ENCODE measurements around the gene C1orf56.

C1orf56 gene

GRCh38 chr1:151047591-151047924 lies at the start of gene C1orf56:
C1orf56 (plus strand) TSS chr1:151047751; CDS start chr1:151047848, 97 bp downstream.
- ATAC-seq (peak; percentile 74), DNase-seq (peak; percentile 76)

GRCh38 chr1:150997949-150998348 lies 49.6 kb upstream of the C1orf56 start:
- ATAC-seq (no peak), DNase-seq (no peak)

GRCh38 chr1:150999051-150999674 lies 48.4 kb upstream of the C1orf56 start:
- DNase-seq = peak; percentile 51
- ATAC-seq = peak; percentile 78

- no peak for DNase-seq
- ATAC-seq = no peak
Observed at GRCh38 chr1:150999926-151000325, 47.6 kb upstream of the C1orf56 start.

GRCh38 chr1:151000408-151000807 lies 47.1 kb upstream of the C1orf56 start:
- DNase-seq (no peak), ATAC-seq (no peak)

GRCh38 chr1:151001602-151002001 lies 45.9 kb upstream of the C1orf56 start:
- ATAC-seq (no peak), DNase-seq (no peak)

GRCh38 chr1:151002051-151002450 lies 45.5 kb upstream of the C1orf56 start:
- DNase-seq (no peak), ATAC-seq (no peak)

GRCh38 chr1:151002611-151003010 lies 44.9 kb upstream of the C1orf56 start:
- ATAC-seq = no peak
- no peak for DNase-seq

- ATAC-seq (no peak), DNase-seq (no peak)
Observed at GRCh38 chr1:151003180-151003579, 44.4 kb upstream of the C1orf56 start.

GRCh38 chr1:151005729-151006319 lies 41.7 kb upstream of the C1orf56 start:
- ATAC-seq = no peak
- no peak for DNase-seq

- ATAC-seq = peak; percentile 50
- DNase-seq = peak; percentile 43
Observed at GRCh38 chr1:151006327-151007052, 41.1 kb upstream of the C1orf56 start, which contains the start of gene MINDY1. MINDY1 (minus strand) TSS chr1:151006902; CDS start chr1:151002617, 4,285 bp downstream.

- no peak for DNase-seq
- ATAC-seq = no peak
Observed at GRCh38 chr1:151007853-151008243, 39.7 kb upstream of the C1orf56 start.

GRCh38 chr1:151008244-151009205 lies 39.0 kb upstream of the C1orf56 start, which contains the start of gene PRUNE1:
PRUNE1 (plus strand) TSS chr1:151008449; CDS start chr1:151008633, 184 bp downstream.
- DNase-seq (peak; percentile 98), ATAC-seq (peak; percentile 82)

- DNase-seq (no peak), ATAC-seq (no peak)
Observed at GRCh38 chr1:151009206-151009587, 38.4 kb upstream of the C1orf56 start.

GRCh38 chr1:151009674-151010345 lies 37.7 kb upstream of the C1orf56 start:
- ATAC-seq (no peak), DNase-seq (no peak)

- no peak for DNase-seq
- ATAC-seq = no peak
Observed at GRCh38 chr1:151010346-151010726, 37.2 kb upstream of the C1orf56 start.

GRCh38 chr1:151011154-151011850 lies 36.2 kb upstream of the C1orf56 start:
- DNase-seq = no peak
- ATAC-seq = no peak

- ATAC-seq (no peak), DNase-seq (no peak)
Observed at GRCh38 chr1:151012684-151013471, 34.7 kb upstream of the C1orf56 start.

- ATAC-seq = no peak
Observed at GRCh38 chr1:151013518-151013917, 34.0 kb upstream of the C1orf56 start.

GRCh38 chr1:151024540-151025146 lies 22.9 kb upstream of the C1orf56 start:
- peak; percentile 98 for ATAC-seq
- DNase-seq = peak; percentile 90

More at GRCh38 chr1:151013518-151013917, 34.0 kb upstream of the C1orf56 start:
- DNase-seq = no peak
